NCI-H69 (cell line): ENCODE data around the gene AGRN.

ENCODE experiments used
- DNase-seq: peaks from one replicate; lab custom pipeline; 2025; lab: John Stamatoyannopoulos, UW

AGRN gene

DNA sequence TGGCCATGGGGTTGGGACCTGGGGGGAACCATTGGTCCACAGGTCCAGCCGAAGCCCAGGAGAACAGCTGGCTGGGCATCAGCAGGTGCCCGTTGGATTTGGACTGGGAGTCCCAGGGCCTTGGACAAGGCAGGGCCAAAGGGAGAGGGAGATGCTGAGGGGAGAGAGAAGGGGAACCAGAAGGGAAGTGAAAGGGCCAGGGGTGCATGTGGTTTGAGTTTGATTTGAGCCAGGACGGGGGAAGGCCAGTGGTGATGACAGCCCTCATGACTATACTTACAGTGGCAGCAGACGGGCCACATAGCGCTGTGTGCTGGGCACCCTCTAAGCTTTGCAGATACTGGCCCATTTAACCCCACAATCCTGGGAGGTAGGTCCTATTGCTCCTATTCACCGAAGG, 18.8 kb downstream of the AGRN start:
- DNase-seq = no peak

DNA sequence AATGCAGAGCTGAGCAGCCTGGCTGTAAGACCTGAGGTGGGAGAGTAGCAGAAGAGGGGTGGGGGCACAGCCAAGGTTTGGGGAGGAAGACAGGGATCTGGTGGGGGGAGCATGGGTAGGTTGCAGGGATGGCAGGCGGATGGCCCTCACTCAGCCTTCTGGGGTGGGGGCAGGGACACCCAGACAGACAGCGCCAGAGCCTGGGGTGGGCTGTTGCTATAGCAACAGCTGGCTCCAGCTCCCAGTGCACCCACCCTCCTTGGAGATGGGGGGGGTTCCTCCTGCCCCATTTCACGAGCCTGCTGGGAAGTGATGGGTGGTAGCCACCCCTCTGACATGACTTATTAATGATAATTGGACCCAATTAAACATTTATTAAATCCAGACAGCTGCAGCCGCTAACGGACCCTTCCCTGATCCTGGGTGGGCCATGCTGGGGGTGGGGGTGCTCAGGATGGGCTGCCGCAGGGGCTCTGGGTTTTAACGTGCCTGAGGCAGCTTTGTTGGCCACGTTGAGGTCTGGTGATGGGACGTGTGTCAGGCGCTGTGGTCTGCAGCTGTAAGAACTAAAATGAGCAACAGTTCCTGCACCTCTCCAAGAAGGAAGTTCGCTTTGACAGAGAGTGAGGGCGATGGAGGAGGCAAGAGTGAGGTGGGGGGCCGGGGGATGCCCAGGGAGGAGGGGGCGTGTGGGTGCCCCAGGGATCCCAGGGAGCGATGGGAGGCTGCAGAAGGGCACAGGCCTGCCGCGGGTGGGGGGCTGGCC, 19.4 kb downstream of the AGRN start:
- DNase-seq = no peak

DNA sequence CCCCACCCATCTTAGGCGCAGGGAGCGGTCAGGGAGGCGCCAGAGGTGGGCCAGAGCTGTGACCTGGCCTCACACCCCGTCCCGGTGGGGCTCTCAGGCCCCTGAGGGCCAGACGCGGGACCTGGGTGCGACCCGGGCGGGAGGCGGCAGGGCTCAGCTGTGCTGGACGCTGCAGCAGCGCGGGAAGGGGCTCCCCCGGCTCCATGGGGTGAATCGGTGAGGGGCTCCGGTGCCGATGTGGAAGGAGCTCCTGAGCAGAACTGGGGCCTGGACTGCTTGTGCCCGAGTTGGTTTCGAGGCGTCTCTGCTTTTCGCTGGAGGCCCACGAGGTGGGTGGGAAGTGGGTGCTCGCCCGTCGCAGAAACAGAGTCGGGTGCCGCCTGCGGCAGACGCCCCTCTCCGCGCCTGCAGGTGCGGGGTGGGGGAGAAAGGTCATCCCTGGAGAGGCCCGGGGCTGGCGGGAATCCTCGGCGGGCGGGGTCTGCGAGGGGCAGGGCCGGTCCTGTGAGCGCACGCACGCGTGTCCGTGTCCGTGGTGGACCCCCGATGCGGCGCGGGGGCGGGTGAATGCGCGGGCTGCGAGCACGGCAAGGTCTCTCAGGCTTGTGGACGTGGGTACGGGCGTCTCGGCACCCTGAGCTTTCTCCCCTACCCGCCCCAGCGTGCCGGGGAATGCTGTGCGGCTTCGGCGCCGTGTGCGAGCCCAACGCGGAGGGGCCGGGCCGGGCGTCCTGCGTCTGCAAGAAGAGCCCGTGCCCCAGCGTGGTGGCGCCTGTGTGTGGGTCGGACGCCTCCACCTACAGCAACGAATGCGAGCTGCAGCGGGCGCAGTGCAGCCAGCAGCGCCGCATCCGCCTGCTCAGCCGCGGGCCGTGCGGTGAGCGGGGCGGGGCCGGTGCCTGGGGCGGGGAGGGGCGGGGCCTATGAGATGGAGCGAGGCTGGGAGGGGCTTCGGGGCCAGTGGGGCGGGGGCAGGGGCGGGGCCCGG, 20.4 kb downstream of the AGRN start:
- peak; percentile 78 for DNase-seq

GRCh38 chr1:1041092-1041523, 21.2 kb downstream of the AGRN start:
- no peak for DNase-seq

DNA sequence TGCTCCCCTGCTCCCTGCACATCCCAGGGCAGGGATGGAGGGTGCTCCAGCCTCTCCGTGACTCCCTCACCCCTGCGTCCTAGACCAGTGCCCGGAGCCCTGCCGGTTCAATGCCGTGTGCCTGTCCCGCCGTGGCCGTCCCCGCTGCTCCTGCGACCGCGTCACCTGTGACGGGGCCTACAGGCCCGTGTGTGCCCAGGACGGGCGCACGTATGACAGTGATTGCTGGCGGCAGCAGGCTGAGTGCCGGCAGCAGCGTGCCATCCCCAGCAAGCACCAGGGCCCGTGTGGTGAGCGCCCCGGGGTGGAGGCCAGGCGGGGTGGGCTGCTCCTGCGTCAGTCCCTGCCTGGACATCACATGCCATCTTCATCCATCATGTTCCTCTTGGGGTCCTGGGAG, 22.0 kb downstream of the AGRN start:
- DNase-seq = no peak

- no peak for DNase-seq
Measured at GRCh38 chr1:1042835-1043234, 22.9 kb downstream of the AGRN start.

DNA sequence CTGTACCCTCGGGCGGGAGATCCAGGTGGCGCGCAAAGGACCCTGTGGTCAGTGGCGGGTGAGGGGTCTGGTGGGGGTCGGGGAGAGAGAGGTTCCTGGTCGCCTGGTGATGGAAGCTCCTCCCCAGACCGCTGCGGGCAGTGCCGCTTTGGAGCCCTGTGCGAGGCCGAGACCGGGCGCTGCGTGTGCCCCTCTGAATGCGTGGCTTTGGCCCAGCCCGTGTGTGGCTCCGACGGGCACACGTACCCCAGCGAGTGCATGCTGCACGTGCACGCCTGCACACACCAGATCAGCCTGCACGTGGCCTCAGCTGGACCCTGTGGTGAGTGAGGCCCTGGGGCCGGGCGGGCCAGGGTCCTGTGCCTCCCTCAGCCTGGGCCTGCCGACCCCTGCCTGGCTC, 23.5 kb downstream of the AGRN start:
- no peak for DNase-seq

DNA sequence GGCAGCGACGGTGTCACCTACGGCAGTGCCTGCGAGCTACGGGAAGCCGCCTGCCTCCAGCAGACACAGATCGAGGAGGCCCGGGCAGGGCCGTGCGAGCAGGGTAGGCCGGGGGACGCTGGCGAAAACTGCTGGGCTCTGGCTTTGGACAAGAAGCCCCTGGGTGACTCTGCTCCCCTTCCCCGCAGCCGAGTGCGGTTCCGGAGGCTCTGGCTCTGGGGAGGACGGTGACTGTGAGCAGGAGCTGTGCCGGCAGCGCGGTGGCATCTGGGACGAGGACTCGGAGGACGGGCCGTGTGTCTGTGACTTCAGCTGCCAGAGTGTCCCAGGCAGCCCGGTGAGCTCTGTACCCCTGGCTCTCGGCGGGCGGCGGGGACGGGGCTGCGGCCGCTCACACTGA, 24.0 kb downstream of the AGRN start:
- no peak for DNase-seq

- no peak for DNase-seq
Measured at GRCh38 chr1:1044455-1045078, 24.6 kb downstream of the AGRN start.

DNA sequence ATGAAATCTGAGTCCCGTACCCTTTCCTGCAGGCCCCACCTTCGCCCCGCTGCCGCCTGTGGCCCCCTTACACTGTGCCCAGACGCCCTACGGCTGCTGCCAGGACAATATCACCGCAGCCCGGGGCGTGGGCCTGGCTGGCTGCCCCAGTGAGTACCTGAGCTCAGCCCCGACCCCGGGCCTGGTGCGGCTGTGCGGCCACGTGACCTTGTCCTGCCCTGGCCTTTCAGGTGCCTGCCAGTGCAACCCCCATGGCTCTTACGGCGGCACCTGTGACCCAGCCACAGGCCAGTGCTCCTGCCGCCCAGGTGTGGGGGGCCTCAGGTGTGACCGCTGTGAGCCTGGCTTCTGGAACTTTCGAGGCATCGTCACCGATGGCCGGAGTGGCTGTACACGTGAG, 25.2 kb downstream of the AGRN start:
- no peak for DNase-seq

- no peak for DNase-seq
Measured at GRCh38 chr1:1046243-1046642, 26.3 kb downstream of the AGRN start.

DNA sequence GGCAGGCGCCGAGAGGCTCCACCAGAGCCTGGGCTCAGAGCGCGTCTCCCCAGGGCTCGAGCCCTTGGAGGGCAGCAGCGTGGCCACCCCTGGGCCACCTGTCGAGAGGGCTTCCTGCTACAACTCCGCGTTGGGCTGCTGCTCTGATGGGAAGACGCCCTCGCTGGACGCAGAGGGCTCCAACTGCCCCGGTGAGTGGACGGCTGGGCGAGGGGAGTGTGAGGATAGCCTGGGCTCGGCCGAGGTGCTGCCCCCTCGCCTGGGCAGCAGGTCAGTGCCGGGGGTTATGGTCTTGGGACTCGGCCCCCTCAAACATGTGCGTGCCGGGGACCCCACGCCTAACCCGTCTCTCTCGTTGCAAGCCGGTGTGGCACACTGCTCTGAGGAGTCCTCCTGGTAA, 26.8 kb downstream of the AGRN start:
- no peak for DNase-seq

- no peak for DNase-seq
Measured at GRCh38 chr1:1047407-1047806, 27.5 kb downstream of the AGRN start.

- no peak for DNase-seq
Measured at GRCh38 chr1:1047963-1048362, 28.0 kb downstream of the AGRN start.

DNA sequence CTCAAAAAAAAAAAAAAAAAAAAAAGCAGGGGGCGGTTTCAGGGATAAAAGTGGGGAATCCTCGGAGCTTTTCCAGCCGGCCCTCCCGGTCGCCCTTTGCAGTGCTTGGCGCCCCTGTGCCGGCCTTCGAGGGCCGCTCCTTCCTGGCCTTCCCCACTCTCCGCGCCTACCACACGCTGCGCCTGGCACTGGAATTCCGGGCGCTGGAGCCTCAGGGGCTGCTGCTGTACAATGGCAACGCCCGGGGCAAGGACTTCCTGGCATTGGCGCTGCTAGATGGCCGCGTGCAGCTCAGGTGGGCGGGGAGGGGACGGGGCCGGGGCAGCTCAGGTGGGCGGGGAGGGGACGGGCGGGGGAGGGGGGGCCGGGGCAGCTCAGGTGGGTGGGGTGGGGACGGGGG, 28.8 kb downstream of the AGRN start:
- peak; percentile 18 for DNase-seq

- no peak for DNase-seq
Measured at GRCh38 chr1:1049318-1050165, 29.6 kb downstream of the AGRN start.

DNA sequence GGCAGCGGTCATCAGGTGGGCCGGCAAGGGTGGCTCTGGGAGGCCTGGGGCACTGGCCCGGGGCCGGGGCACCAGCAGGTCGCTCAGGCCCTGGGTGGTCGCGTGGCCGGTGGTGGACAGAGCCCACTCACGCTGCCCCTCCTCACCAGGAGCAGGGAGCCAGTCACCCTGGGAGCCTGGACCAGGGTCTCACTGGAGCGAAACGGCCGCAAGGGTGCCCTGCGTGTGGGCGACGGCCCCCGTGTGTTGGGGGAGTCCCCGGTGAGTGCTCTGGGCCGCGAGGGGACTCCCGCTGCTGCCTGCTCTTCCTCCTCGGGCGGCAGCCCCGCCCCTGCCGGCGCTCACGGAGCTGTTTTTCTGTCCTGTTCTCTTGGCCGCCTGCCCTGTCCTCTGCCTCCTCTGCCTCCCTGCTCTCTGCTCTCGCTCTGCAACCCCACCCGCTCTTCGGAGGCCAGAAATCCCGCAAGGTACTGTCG, 30.7 kb downstream of the AGRN start:
- DNase-seq = peak; percentile 23

DNA sequence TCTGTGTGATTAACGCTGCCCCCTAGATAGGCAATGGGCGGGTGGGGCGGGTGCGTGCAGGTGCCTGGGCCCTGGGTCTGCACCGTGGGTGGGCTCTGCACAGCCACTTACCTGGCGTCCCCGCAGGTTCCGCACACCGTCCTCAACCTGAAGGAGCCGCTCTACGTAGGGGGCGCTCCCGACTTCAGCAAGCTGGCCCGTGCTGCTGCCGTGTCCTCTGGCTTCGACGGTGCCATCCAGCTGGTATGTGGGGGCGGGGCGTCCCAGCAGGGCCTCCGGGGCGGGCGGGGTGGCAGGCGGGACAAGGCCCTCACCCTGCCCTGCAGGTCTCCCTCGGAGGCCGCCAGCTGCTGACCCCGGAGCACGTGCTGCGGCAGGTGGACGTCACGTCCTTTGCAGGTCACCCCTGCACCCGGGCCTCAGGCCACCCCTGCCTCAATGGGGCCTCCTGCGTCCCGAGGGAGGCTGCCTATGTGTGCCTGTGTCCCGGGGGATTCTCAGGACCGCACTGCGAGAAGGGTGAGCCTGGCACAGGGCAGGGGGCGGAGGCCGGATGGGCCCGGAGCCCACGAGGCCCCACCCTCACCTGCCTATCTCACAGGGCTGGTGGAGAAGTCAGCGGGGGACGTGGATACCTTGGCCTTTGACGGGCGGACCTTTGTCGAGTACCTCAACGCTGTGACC, 31.3 kb downstream of the AGRN start:
- peak; percentile 23 for DNase-seq

DNA sequence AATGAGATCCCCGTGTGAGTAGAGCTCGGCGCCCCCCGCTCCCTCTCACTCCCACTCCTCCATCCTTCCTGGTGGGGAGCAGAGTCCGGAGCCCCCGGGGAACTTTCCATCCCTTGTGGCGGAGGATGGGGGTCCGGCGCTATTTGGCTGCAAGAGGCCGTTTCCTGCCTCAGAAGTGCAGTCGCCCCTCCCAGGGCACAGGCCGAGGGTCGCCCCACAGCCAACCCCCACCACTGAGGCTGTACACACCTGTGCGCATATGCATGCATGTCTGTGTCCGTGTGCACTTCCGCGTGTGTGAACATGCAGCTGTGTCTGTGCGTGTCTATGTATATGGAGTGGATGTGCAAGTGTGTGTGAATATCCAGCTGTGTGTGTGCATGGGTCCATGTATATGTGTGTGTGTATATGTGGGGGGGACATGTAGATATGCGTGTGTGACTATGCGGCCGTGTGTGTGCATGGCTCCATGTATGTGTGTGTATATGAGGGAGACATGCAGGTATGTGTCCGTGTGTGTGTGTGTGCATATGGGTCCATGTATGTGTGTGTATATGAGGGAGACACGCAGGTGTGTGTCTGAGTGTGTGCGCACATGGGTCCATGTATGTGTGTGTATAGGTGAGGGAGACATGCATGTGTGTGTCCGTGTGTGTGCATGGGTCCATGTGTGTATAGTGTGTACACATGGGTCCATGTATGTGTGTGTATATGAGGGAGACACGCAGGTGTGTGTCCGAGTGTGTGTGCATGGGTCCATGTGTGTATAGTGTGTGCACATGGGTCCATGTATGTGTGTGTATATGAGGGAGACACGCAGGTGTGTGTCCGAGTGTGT, 32.3 kb downstream of the AGRN start:
- DNase-seq = no peak

- no peak for DNase-seq
Measured at GRCh38 chr1:1053022-1053421, 33.1 kb downstream of the AGRN start.
